HFFc6 (cell line): Measurements from ENCODE around the gene GMPS. TPM values are rescaled to one million over a fixed set of nuclear protein-coding genes. Genes with fewer than 3 reads are reported as not detected.
"Not testable (repeated sequence)": the region's sequence is repeated elsewhere in the genome, so short reads cannot be mapped to it uniquely, and the experiment has no call there.

Source experiments
- DNase-seq: peaks from one replicate; pipeline ENCODE4 v3.0.0-alpha.2; 2018
- H3K27ac Mint-ChIP-seq: 2 replicates; pipeline ENCODE4 v1.8.0; 2020; ENCODE audit warnings: mild to moderate bottlenecking, mixed read lengths
- H3K27me3 Mint-ChIP-seq: 2 replicates; pipeline ENCODE4 v1.8.0; 2021; ENCODE audit warnings: mild to moderate bottlenecking, moderate library complexity, mixed read lengths; ENCODE audit not compliant: insufficient read depth
- H3K36me3 Mint-ChIP-seq: 2 replicates; pipeline ENCODE4 v1.8.0; 2021; ENCODE audit warnings: low read depth, mixed read lengths
- H3K4me1 Mint-ChIP-seq: 2 replicates; pipeline ENCODE4 v1.8.0; 2020; ENCODE audit warnings: low read depth, mixed read lengths
- H3K4me3 Mint-ChIP-seq: 2 replicates; pipeline ENCODE4 v1.8.0; 2020; ENCODE audit warnings: mild to moderate bottlenecking, moderate library complexity, mixed read lengths
- H3K9me3 Mint-ChIP-seq: 2 replicates; pipeline ENCODE4 v1.8.0; 2020; ENCODE audit warnings: mild to moderate bottlenecking, mixed read lengths
- total RNA-seq, 6 experiments: library from RNA; stranded (reverse); fragmentation: NEBNext Ultra II Directional; extraction: Animal tissue kit (Norgen Biotek cat#: 25700); gene quantifications; 2 replicates in 1 of 6; 3 replicates in 5 of 6; pipeline ENCODE4 v1.2.3, GENCODE V29; 2021
- TF ChIP-seq, protein P1 (sequence below): fragments of 200-600 bp; sonication (generic); IDR thresholded peaks from 2 replicates; pipeline ENCODE4 v1.5.0; 2021; ENCODE audit warnings: antibody characterized with exemption, mild to moderate bottlenecking

Gene GMPS
- total RNA-seq, 6 experiments from 2014 or later = 63.5 to 90.2 (median 75.0) TPM

DNA sequence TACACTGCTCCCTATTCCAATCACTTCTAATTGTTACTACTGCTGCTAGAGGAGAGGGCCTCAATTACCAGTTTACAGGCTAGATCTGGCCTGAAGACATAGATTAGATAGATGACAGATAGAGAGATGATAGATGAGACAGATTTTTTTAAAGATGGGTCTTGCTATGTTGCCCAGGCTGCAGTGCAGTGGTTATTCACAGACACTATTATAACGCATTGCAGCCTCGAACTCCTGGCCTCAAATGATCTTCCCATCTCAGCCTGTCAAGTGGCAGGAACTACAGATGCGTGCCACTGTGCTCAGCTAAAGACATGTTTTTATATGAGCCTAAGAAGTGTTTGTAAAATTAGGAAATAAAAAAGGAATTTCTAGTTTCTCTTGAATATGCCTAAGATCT, 22.5 kb upstream of the GMPS start:
- 0 out of 2 replicates have a peak, but pooled peaks cover 3% of the 10 kb centered on the region for H3K27me3 Mint-ChIP-seq
- TF ChIP-seq, protein P1, sequence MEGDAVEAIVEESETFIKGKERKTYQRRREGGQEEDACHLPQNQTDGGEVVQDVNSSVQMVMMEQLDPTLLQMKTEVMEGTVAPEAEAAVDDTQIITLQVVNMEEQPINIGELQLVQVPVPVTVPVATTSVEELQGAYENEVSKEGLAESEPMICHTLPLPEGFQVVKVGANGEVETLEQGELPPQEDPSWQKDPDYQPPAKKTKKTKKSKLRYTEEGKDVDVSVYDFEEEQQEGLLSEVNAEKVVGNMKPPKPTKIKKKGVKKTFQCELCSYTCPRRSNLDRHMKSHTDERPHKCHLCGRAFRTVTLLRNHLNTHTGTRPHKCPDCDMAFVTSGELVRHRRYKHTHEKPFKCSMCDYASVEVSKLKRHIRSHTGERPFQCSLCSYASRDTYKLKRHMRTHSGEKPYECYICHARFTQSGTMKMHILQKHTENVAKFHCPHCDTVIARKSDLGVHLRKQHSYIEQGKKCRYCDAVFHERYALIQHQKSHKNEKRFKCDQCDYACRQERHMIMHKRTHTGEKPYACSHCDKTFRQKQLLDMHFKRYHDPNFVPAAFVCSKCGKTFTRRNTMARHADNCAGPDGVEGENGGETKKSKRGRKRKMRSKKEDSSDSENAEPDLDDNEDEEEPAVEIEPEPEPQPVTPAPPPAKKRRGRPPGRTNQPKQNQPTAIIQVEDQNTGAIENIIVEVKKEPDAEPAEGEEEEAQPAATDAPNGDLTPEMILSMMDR = no peak
- H3K4me1 Mint-ChIP-seq = peaks cover 33% of the 10 kb centered on the region
- H3K4me3 Mint-ChIP-seq = no peak overlapping the region
- no peak for DNase-seq
- H3K27ac Mint-ChIP-seq = no peak overlapping the region
- H3K36me3 Mint-ChIP-seq = peaks cover 18% of the 10 kb centered on the region
- no peaks in the 10 kb centered on the region for H3K9me3 Mint-ChIP-seq

DNA sequence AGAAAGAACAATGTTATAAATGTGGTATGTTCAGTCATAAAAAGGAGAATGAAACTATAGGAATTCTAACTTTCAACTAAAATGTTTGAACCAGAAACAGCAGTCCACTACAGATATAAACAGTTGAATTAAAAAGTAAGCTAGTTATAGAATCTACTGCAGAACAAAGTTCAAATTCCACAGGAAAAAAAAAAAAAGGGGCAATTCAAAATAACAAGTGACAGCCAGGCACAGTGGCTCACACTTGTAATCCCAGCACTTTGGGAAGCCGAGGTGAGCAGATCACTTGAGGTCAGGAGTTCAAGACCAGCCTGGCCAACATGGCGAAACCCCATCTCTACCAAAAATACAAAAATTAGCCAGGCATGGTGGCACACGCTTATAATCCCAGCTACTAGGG, 21.0 kb upstream of the GMPS start:
- not testable (repeated sequence) for DNase-seq, H3K9me3 Mint-ChIP-seq, H3K4me3 Mint-ChIP-seq, H3K27ac Mint-ChIP-seq, H3K27me3 Mint-ChIP-seq
- Mint-ChIP-seq H3K36me3 (peaks cover 22% of the 10 kb centered on the region), H3K4me1 (peaks cover 36% of the 10 kb centered on the region)

DNA sequence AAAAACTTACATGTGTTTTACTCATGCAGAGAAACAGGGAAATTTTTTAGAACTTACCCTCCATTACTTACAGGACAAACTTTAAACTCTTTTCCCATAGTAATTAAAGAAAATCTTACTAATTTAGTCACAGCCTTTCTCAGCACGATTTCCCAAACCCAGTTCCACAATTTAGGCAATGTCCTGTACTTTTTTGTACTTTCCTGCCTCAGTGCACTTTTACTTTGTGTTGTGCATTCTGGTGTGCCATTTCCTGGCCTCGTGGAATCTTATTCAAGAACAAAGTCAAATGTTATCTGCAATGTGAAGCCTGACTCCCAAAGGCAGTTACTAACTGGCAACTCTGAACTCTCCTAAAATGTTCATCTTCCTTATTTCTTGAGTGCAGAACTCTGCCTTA, 18.1 kb upstream of the GMPS start:
- Mint-ChIP-seq H3K4me3 (peak overlapping the region; percentile 100), H3K36me3 (peaks cover 28% of the 10 kb centered on the region), H3K27me3 (peaks cover 8% of the 10 kb centered on the region; the same call in 1 of the 2 replicates), H3K27ac (peak overlapping the region; percentile 4; the same call in 1 of the 2 replicates), H3K4me1 (peaks cover 37% of the 10 kb centered on the region), H3K9me3 (peaks cover 6% of the 10 kb centered on the region)
- TF ChIP-seq, protein P1 = no peak
- no peak for DNase-seq

DNA sequence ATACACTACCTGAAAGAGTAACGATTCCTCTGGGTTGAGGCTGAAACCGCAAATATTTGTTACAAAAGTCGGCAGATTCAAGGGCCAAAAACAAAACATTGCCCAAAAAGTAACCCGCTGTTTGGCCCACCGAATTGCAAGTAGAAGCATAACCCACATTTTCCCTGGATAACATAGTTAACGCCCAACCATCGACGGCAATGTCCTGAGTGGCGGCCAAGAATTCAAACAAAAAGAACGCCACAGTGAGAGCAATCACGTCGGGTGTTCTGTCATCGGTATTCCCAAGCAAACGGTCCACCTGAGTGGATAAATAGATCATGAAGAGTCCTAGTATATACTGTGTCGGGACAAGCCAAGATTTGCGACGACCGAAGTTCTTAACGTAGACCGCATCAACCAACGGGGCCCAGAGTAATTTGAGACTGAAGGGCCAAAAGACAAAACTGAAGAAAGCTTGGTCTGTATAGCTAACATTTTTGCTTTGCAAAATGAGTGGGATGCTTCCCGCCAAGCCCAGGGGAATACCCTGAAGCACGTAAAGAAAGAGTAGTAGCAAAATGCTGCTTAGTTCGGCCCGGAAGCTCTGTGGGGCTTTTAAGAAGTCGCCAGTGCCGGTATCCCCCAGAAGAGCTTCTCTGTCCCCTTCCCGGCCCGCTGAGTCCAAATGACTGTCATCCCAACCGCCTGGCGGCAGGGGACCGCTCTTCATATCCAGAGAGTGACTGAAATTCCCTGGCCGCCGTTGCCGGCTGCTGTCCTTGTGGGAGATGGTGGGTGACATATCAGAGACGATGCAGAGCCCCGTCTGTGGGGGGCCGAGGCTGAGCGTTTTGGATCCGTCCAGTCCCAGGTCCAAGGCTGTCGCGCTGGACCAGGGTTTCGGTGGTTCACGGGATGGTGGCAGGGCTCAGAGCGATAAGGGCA, 17.0 kb upstream of the GMPS start:
- Mint-ChIP-seq H3K27me3 (peaks cover 8% of the 10 kb centered on the region; the same call in 1 of the 2 replicates), H3K27ac (peak overlapping the region; percentile 99), H3K36me3 (peaks cover 24% of the 10 kb centered on the region), H3K4me1 (peaks cover 31% of the 10 kb centered on the region), H3K9me3 (peaks cover 6% of the 10 kb centered on the region), H3K4me3 (peak overlapping the region; percentile 100)
- TF ChIP-seq, protein P1 = peak; percentile 42
- no peak for DNase-seq

DNA sequence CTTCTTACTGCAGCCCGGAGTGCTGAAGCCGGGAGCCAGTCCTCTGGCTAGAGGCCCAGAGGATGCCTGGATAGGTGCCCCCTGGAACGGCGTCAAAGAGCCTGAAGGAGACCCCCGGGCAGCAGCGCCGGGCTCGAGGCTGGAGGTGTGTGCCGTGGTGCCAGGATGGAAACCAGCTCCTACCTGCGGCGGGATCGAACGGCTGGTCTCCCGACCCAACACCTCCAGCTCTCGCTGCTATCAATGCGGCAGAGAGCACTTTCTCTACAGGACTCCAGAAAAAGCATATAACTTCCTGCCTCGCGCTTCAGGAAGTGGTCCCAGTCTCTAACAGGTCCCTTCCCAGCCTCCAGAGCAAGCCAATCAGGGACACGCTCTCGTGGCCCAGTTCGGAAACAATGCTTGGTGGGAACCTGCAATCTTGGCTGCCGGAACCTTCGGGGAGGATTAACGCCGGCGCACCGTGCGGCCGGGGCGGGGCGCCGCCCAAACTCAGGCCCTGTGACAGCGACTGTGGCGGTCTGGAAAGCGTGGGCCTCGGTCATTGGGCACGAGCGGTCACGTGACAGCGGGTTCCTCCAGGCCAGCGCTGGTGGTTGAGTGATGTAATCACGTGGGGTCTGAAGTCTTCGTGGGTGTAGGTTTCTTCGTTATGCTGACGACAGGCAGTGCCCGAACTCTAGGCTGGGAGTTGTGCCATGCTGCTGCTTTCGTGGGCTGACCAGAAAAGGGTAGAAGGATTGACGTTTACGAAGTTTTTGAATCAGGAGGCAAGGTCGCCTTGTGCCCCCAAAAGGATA, 16.1 kb upstream of the GMPS start, which contains the start of gene SLC33A1:
SLC33A1 (minus strand) TSS at position 287 of the 800 bp plus-strand sequence. CDS start 430 bp downstream, outside the sequence.
- TF ChIP-seq, protein P1 = no peak; the same call in 1 of the 2 replicates
- peak within 1 kb of the TSS; percentile 99 for H3K27ac Mint-ChIP-seq
- H3K27me3 Mint-ChIP-seq = peaks cover 8% of the 10 kb centered on the region; the same call in 1 of the 2 replicates
- H3K36me3 Mint-ChIP-seq = peaks cover 24% of the 10 kb centered on the region
- peak; percentile 99 for DNase-seq
- H3K4me3 Mint-ChIP-seq = peak within 1 kb of the TSS; percentile 100
- H3K9me3 Mint-ChIP-seq = peaks cover 6% of the 10 kb centered on the region
- peaks cover 31% of the 10 kb centered on the region for H3K4me1 Mint-ChIP-seq
